ENCODE results near the gene RPUSD3. TPM values are rescaled to one million over a fixed set of nuclear protein-coding genes. Genes with fewer than 3 reads are reported as not detected.

Gene RPUSD3
- total RNA-seq, 1 experiment from 2014 or later: 46.9 TPM

- no peaks in the 10 kb centered on the region for H3K36me3 ChIP-seq (ENCODE audit: insufficient read depth, low read length, poor library complexity, severe bottlenecking)
- intact Hi-C loops (cut with micrococcal nuclease; ENCODE audit: unreplicated experiment): no loop called here
- no peaks in the 10 kb centered on the region for H3K27me3 ChIP-seq (replicated peaks; ENCODE audit: insufficient read depth, low read depth, low read length, poor library complexity)
- POLR2A ChIA-PET (ENCODE audit: low non-redundant PET): no interaction called here
- no peak overlapping the region for H3K27ac ChIP-seq (ENCODE audit: low read depth, low read length, poor library complexity, severe bottlenecking)
- TF ChIP-seq EZH2 (IDR thresholded peaks at IDR 0.05; ENCODE audit: borderline replicate concordance, low read depth, low read length, poor library complexity, severe bottlenecking) (no peak), CTCF (conservative IDR thresholded peaks at IDR 0.05; ENCODE audit: low read depth, low read length) (no peak)
- no peaks in the 10 kb centered on the region for H3K4me1 ChIP-seq (ENCODE audit: insufficient read depth, low read length, poor library complexity, severe bottlenecking)
- CTCF ChIA-PET: no interaction called here
- H3K4me3 ChIP-seq (ENCODE audit: low read depth, low read length, poor library complexity, severe bottlenecking): no peak overlapping the region
- no TSS peak for BruUV-seq (replicated peaks)
- no peak for DNase-seq (ENCODE audit: low spot score)
- no peaks in the 10 kb centered on the region for H3K9me3 ChIP-seq (ENCODE audit: low read depth, low read length, poor library complexity, severe bottlenecking)
Measured at GRCh38 chr3:9834520-9835380, 9.1 kb downstream of the RPUSD3 start.

DNA sequence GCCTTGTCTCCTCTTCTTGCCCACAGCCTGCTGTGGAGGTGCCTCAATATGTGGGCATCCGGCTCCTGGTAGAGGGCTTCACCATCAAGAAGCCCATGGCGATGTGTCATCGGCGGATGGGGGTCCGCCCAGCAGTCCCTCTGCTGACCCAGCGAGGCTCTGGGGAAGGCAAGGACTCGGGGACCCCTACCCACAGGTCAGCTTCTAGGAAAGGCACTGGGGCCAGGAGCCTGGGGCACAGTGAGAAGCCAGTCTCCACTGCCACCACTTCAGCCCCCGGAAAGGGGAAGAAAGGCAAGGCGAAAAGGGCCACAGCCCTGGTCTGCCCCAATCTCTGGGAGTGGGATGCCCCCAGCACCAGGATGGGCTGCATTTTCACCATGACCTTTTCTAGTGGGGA lies 10.7 kb downstream of the RPUSD3 start:
- intact Hi-C loops (cut with micrococcal nuclease; ENCODE audit: unreplicated experiment): no loop called here
- H3K9me3 ChIP-seq (ENCODE audit: low read depth, low read length, poor library complexity, severe bottlenecking): no peaks in the 10 kb centered on the region
- no TSS peak for BruUV-seq (replicated peaks)
- TF ChIP-seq EZH2 (IDR thresholded peaks at IDR 0.05; ENCODE audit: borderline replicate concordance, low read depth, low read length, poor library complexity, severe bottlenecking) (no peak), CTCF (conservative IDR thresholded peaks at IDR 0.05; ENCODE audit: low read depth, low read length) (no peak)
- H3K4me3 ChIP-seq (ENCODE audit: low read depth, low read length, poor library complexity, severe bottlenecking): no peak overlapping the region
- no peak overlapping the region for H3K27ac ChIP-seq (ENCODE audit: low read depth, low read length, poor library complexity, severe bottlenecking)
- H3K27me3 ChIP-seq (replicated peaks; ENCODE audit: insufficient read depth, low read depth, low read length, poor library complexity): no peaks in the 10 kb centered on the region
- no peak for DNase-seq (ENCODE audit: low spot score)
- no peaks in the 10 kb centered on the region for H3K36me3 ChIP-seq (ENCODE audit: insufficient read depth, low read length, poor library complexity, severe bottlenecking)
- no peaks in the 10 kb centered on the region for H3K4me1 ChIP-seq (ENCODE audit: insufficient read depth, low read length, poor library complexity, severe bottlenecking)
- ChIA-PET POLR2A (ENCODE audit: low non-redundant PET) (no interaction called here), CTCF (no interaction called here)

DNA sequence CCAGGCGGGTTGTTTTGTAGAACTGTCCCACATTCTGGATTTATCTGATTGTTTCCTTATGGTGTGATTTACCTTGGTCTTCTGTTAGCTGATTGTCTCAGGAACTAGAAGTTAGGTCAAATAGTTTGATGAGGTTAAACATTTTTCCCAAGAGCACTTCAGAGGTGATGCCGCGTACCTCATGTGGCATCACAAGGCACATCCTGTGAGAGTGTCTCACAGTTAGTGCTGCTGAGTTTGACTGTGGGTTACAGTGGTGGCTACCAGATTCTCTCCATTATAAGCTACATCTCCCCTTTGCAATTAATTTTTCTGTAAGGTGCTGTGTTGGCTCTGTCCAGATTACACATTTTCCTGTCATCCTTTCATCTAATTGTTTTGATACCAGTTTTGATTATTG lies 12.6 kb downstream of the RPUSD3 start:
- Histone ChIP-seq H3K4me1 (ENCODE audit: insufficient read depth, low read length, poor library complexity, severe bottlenecking) (no peaks in the 10 kb centered on the region), H3K4me3 (ENCODE audit: low read depth, low read length, poor library complexity, severe bottlenecking) (no peak overlapping the region), H3K27ac (ENCODE audit: low read depth, low read length, poor library complexity, severe bottlenecking) (no peak overlapping the region), H3K27me3 (replicated peaks; ENCODE audit: insufficient read depth, low read depth, low read length, poor library complexity) (no peaks in the 10 kb centered on the region), H3K36me3 (ENCODE audit: insufficient read depth, low read length, poor library complexity, severe bottlenecking) (no peaks in the 10 kb centered on the region), H3K9me3 (ENCODE audit: low read depth, low read length, poor library complexity, severe bottlenecking) (no peaks in the 10 kb centered on the region)
- no TSS peak for BruUV-seq (replicated peaks)
- POLR2A ChIA-PET (ENCODE audit: low non-redundant PET): interaction anchor here (0.6 kb wide), 1 partner anchor 39 kb away, joined by 3 read pairs; the partner anchor contains the start of gene TADA3
- intact Hi-C loops (cut with micrococcal nuclease; ENCODE audit: unreplicated experiment): no loop called here
- CTCF ChIA-PET: no interaction called here
- no peak for DNase-seq (ENCODE audit: low spot score)
- no peak for TF ChIP-seq EZH2 (IDR thresholded peaks at IDR 0.05; ENCODE audit: borderline replicate concordance, low read depth, low read length, poor library complexity, severe bottlenecking)
- TF ChIP-seq CTCF (conservative IDR thresholded peaks at IDR 0.05; ENCODE audit: low read depth, low read length): no peak
